ENCODE measurements around the gene ETS1.

DNA sequence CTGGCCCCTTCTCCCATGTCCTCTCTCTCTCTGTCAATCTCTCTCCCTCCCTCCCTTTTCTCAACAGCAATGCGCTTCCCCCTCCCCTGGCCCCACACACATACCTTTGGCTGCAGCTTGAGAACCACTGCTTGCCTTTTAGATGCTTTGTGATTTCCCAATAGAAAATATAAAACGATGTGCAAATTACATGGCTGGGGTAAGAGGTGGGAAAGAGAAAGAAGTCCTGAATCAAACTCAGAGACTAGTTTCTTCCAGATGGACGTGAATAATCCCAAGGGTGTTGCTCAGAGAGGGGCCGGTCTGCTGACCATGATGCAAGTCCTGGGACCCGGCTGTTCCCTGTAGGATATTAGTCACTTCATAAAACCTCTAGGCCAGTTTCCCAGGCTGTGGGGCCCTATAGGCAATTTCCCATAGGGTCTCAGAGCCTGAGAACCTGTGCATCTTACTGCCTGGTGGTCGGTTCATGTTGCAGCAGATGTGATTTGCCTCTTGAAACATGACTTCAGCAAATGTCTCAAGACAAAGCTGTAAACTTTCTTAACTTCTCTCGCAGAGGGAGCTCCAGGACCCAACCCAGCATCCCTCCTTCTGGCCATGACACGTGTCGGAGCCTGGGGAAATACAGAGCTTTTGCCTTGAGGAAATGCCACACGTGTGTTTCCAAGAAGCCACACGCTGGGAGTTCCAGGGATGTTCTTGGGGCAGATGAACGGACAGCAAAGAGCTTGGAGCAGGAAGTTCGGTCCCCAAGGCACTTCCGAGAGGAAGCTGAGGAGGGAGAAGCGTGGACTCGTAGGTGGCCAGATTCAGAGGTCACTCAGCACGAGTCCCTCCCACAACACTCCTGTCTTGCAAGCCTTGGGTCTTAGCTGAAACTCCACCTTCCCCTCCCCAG, 34.5 kb upstream of the ETS1 start:
- no peak for TF ChIP-seq CTCF (IDR thresholded peaks at IDR 0.05)
- peak in 1 of 3 donors; percentile 12 for TF ChIP-seq POLR2AphosphoS5 (IDR thresholded peaks at IDR 0.05)

Data from transverse colon (tissue), 4 donors.